ENCODE measurements around the gene MOSPD3. TPM values are rescaled to one million over a fixed set of nuclear protein-coding genes. Genes with fewer than 3 reads are reported as not detected.

Gene MOSPD3
- total RNA-seq, 1 experiment from 2014 or later = 10.9 TPM

GRCh38 chr7:100591596-100591995, 20.7 kb upstream of the MOSPD3 start:
- no peak overlapping the region for H3K27ac ChIP-seq
- H3K4me3 ChIP-seq = no peak overlapping the region
- H3K4me1 ChIP-seq (replicated peaks) = no peaks in the 10 kb centered on the region
- no peaks in the 10 kb centered on the region for H3K27me3 ChIP-seq (replicated peaks)
- no peaks in the 10 kb centered on the region for H3K36me3 ChIP-seq
- DNase-seq (ENCODE audit: low read depth in 1 of 2, low spot score in 2 of 2) = no peak
- H3K9me3 ChIP-seq (replicated peaks) = no peaks in the 10 kb centered on the region

GRCh38 chr7:100595188-100595587, 17.2 kb upstream of the MOSPD3 start:
- Histone ChIP-seq H3K9me3 (replicated peaks) (no peaks in the 10 kb centered on the region), H3K27ac (no peak overlapping the region), H3K27me3 (replicated peaks) (no peaks in the 10 kb centered on the region), H3K4me1 (replicated peaks) (no peaks in the 10 kb centered on the region), H3K4me3 (no peak overlapping the region), H3K36me3 (no peaks in the 10 kb centered on the region)
- DNase-seq (ENCODE audit: low read depth in 1 of 2, low spot score in 2 of 2) = no peak

- Histone ChIP-seq H3K27me3 (replicated peaks) (no peaks in the 10 kb centered on the region), H3K36me3 (no peaks in the 10 kb centered on the region), H3K27ac (no peak overlapping the region), H3K4me1 (replicated peaks) (peaks cover 21% of the 10 kb centered on the region), H3K4me3 (no peak overlapping the region), H3K9me3 (replicated peaks) (no peaks in the 10 kb centered on the region)
- DNase-seq (ENCODE audit: low read depth in 1 of 2, low spot score in 2 of 2) = no peak
Observed at GRCh38 chr7:100598425-100598824, 13.9 kb upstream of the MOSPD3 start.

- Histone ChIP-seq H3K27ac (no peak overlapping the region), H3K4me3 (no peak overlapping the region), H3K9me3 (replicated peaks) (no peaks in the 10 kb centered on the region)
Observed at GRCh38 chr7:100599911-100600729, 12.2 kb upstream of the MOSPD3 start.

GRCh38 chr7:100600730-100601038, 11.7 kb upstream of the MOSPD3 start:
- Histone ChIP-seq H3K27me3 (replicated peaks) (no peaks in the 10 kb centered on the region), H3K36me3 (peaks cover 11% of the 10 kb centered on the region), H3K4me1 (replicated peaks) (peaks cover 31% of the 10 kb centered on the region), H3K27ac (no peak overlapping the region), H3K9me3 (replicated peaks) (no peaks in the 10 kb centered on the region), H3K4me3 (no peak overlapping the region)
- DNase-seq (ENCODE audit: low read depth in 1 of 2, low spot score in 2 of 2) = no peak

More at GRCh38 chr7:100599911-100600729, 12.2 kb upstream of the MOSPD3 start:
- Histone ChIP-seq H3K36me3 (peaks cover 5% of the 10 kb centered on the region), H3K27me3 (replicated peaks) (no peaks in the 10 kb centered on the region), H3K4me1 (replicated peaks) (peaks cover 31% of the 10 kb centered on the region)
- DNase-seq (ENCODE audit: low read depth in 1 of 2, low spot score in 2 of 2) = no peak

GRCh38 chr7:100602889-100603725, 9.2 kb upstream of the MOSPD3 start:
- peaks cover 30% of the 10 kb centered on the region for H3K36me3 ChIP-seq
- no peaks in the 10 kb centered on the region for H3K27me3 ChIP-seq (replicated peaks)
- DNase-seq (ENCODE audit: low read depth in 1 of 2, low spot score in 2 of 2) = peak; percentile 79 to 96
- H3K4me1 ChIP-seq (replicated peaks) = peaks cover 31% of the 10 kb centered on the region
- H3K9me3 ChIP-seq (replicated peaks) = no peaks in the 10 kb centered on the region
- H3K4me3 ChIP-seq = peak overlapping the region; percentile 45
- H3K27ac ChIP-seq = peak overlapping the region; percentile 52

- Histone ChIP-seq H3K27ac (peak overlapping the region; percentile 52), H3K36me3 (peaks cover 30% of the 10 kb centered on the region), H3K4me1 (replicated peaks) (peaks cover 31% of the 10 kb centered on the region), H3K4me3 (peak overlapping the region; percentile 45), H3K27me3 (replicated peaks) (no peaks in the 10 kb centered on the region), H3K9me3 (replicated peaks) (no peaks in the 10 kb centered on the region)
- peak in 1 of 2 experiments; percentile 58 for DNase-seq (ENCODE audit: low read depth in 1 of 2, low spot score in 2 of 2)
Observed at GRCh38 chr7:100603726-100604027, 8.7 kb upstream of the MOSPD3 start.

- peak; percentile 28 to 66 for DNase-seq (ENCODE audit: low read depth in 1 of 2, low spot score in 2 of 2)
- Histone ChIP-seq H3K27ac (peak overlapping the region; percentile 52), H3K9me3 (replicated peaks) (no peaks in the 10 kb centered on the region), H3K27me3 (replicated peaks) (no peaks in the 10 kb centered on the region), H3K36me3 (peaks cover 30% of the 10 kb centered on the region), H3K4me3 (peak overlapping the region; percentile 45), H3K4me1 (replicated peaks) (peaks cover 31% of the 10 kb centered on the region)
Observed at GRCh38 chr7:100604028-100604975, 8.0 kb upstream of the MOSPD3 start.

GRCh38 chr7:100604976-100605911, 7.1 kb upstream of the MOSPD3 start:
- H3K4me1 ChIP-seq (replicated peaks) = peaks cover 31% of the 10 kb centered on the region
- no peak for DNase-seq (ENCODE audit: low read depth in 1 of 2, low spot score in 2 of 2)
- H3K27me3 ChIP-seq (replicated peaks) = no peaks in the 10 kb centered on the region
- no peak overlapping the region for H3K4me3 ChIP-seq
- no peak overlapping the region for H3K27ac ChIP-seq
- H3K9me3 ChIP-seq (replicated peaks) = no peaks in the 10 kb centered on the region
- peaks cover 30% of the 10 kb centered on the region for H3K36me3 ChIP-seq

GRCh38 chr7:100606313-100606712, 6.0 kb upstream of the MOSPD3 start:
- Histone ChIP-seq H3K27ac (no peak overlapping the region), H3K4me3 (no peak overlapping the region), H3K4me1 (replicated peaks) (peaks cover 31% of the 10 kb centered on the region), H3K36me3 (peaks cover 30% of the 10 kb centered on the region), H3K27me3 (replicated peaks) (no peaks in the 10 kb centered on the region), H3K9me3 (replicated peaks) (no peaks in the 10 kb centered on the region)
- no peak for DNase-seq (ENCODE audit: low read depth in 1 of 2, low spot score in 2 of 2)

GRCh38 chr7:100607111-100607510, 5.2 kb upstream of the MOSPD3 start:
- H3K4me1 ChIP-seq (replicated peaks) = peaks cover 23% of the 10 kb centered on the region
- H3K4me3 ChIP-seq = no peak overlapping the region
- no peaks in the 10 kb centered on the region for H3K9me3 ChIP-seq (replicated peaks)
- H3K36me3 ChIP-seq = peaks cover 30% of the 10 kb centered on the region
- H3K27me3 ChIP-seq (replicated peaks) = no peaks in the 10 kb centered on the region
- no peak overlapping the region for H3K27ac ChIP-seq
- no peak for DNase-seq (ENCODE audit: low read depth in 1 of 2, low spot score in 2 of 2)

GRCh38 chr7:100609958-100610357, 2.4 kb upstream of the MOSPD3 start:
- no peaks in the 10 kb centered on the region for H3K27me3 ChIP-seq (replicated peaks)
- peaks cover 26% of the 10 kb centered on the region for H3K36me3 ChIP-seq
- no peaks in the 10 kb centered on the region for H3K9me3 ChIP-seq (replicated peaks)
- peaks cover 9% of the 10 kb centered on the region for H3K4me1 ChIP-seq (replicated peaks)
- no peak overlapping the region for H3K27ac ChIP-seq
- H3K4me3 ChIP-seq = no peak overlapping the region
- DNase-seq (ENCODE audit: low read depth in 1 of 2, low spot score in 2 of 2) = no peak

All from SJSA1 (cell line).